Stimulated activated CD4-positive, alpha-beta T cell treated with anti-CD3 and anti-CD28 coated beads, TNF-alpha, amount 100 ng/mL, for 4 hours (primary cell): ENCODE data around the gene CENPO.

Experiments used
- DNase-seq, 3 experiments: peaks; one replicate each; pipeline ENCODE4 v3.0.0-alpha.2; 2020; ENCODE audit warnings: low read depth in 3 of 3

CENPO gene

GRCh38 chr2:24860631-24861030, 67.4 kb downstream of the CENPO start:
- DNase-seq, result no peak

GRCh38 chr2:24861500-24861899, 68.3 kb downstream of the CENPO start:
- DNase-seq, result no peak

DNA sequence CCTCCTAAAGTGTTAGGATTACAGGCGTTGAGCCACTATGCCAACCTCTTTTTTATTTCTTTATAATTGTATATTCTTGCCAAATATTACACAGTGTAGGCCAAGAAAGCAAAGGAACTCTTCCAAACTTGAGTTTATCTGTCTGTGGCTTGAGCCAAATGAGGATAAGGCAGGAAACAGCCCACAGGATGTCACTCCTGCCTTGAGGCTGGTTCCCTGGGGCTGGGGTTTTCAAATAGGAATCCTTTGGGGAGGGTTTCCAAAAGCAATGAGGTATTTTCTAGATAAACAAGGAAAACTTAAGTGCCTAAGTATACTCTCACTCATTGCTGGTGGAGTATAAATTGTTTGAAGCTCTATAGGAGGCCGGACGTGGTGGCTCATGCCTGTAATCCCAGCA, 70.4 kb downstream of the CENPO start:
- no peak for DNase-seq

DNA sequence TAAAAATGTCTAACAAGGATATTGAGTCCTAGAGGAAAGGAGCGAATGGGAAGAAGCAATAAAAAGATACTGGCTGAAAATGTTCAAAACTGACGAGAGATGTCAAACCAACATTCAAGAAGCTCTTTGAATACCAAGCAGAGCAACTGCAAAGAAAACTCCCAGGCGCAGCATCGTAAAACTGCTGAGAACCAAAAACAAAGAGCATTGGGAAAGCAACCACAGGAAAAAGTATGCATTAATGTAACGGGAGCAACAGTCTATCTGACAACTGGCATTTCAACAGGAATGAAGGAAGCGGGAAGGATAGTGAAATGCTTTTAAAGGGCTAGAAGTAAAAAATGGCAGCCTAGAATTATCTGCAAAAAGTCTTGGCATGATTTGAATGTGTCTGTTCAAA, 73.7 kb downstream of the CENPO start:
- DNase-seq, result no peak

GRCh38 chr2:24870440-24870839, 77.2 kb downstream of the CENPO start:
- DNase-seq, result no peak

DNA sequence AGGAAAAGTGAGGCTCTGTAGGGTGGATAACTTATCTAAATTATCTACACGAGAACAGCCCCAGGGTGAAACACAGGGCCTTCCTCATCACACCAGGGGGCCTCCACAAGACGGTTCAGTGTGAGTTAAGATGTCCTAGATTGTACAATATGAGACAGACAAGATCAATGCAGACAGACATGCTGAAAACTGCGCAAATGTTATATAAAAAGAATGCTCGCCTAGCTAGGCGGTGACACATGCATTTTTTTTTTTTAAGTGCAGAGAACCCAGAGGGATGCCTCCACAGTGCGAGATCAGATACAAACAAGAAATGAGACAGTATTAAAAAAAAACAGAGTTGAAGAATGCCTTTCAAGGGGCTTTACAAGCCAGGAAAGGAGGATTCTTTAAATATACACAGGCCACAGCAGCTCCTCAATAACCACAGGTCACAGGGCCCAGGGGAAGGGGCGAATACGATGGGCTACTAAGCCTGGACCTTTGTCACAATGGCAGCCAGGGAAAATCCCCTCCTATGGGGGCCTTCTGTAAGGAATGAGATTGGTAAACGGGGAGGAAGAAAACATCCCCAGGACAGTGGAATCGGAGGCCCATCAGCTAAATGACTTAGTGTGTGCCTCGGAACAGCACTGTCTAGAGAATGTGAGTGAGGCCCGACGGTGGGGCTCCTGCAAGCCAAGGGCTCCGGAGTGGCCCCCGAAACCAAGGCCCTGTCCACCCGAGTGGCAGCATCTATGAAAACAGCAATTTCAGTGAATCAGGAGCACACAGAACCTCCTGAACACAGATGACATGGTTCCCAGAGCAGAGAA, 77.9 kb downstream of the CENPO start:
- no peak for DNase-seq

DNA sequence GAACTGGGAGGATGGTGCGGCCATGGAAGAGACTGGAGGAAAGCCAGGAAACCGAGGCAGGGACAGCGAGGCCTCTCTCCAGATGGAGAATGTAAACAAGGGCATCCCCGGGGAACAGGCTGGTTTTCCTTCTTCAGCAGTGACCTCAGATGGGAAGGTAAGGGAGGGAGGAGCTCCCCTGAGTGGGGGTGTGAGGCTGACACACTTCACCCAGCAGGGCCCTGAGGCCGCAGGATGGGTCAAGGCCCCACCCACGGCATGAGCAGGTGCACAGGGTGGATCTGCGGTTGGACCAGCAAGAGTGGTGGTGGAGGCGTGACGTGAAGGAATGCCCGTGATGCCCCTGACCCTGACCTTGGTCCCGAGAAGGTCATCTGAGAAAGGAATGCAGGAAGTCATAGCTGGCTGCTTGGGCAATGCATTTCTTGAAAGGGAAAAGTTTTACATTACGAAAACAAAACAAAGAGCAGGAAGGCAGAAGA, 78.7 kb downstream of the CENPO start:
- no peak for DNase-seq
